GM19351 (cell line): ENCODE data around the gene FAM227B.
"Not testable (repeated sequence)": the region's sequence is repeated elsewhere in the genome, so short reads cannot be mapped to it uniquely, and the experiment has no call there.

Experiments used
- ATAC-seq: cut with Tn5 transposase; IDR thresholded peaks from one replicate; pipeline ENCODE4 v1.9.1; 2021; ENCODE audit warnings: mild to moderate bottlenecking, moderate library complexity; ENCODE audit not compliant: unreplicated experiment

The FAM227B gene

DNA sequence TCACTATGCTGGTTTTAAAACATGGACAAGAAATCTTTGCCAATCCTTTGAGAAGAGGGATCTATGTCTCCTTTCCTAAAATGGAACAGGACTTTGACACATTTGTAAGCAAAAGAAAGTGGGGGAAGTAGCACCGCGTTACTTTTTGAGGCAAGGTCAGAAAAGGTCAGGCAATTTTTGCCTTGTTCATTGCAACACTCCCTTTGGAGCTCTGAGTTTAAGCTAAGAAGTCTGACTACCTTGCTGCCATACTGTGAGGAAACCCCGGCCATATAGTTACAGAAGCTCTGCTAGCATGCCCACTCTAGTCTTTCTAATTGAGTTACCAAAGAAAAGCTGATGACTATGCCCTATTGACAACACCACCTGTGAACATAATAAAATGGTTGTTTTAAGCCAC, 1.4 kb downstream of the FAM227B start:
- no peak for ATAC-seq

GRCh38 chr15:49612240-49612639, 8.4 kb downstream of the FAM227B start:
- ATAC-seq: not testable (repeated sequence)

DNA sequence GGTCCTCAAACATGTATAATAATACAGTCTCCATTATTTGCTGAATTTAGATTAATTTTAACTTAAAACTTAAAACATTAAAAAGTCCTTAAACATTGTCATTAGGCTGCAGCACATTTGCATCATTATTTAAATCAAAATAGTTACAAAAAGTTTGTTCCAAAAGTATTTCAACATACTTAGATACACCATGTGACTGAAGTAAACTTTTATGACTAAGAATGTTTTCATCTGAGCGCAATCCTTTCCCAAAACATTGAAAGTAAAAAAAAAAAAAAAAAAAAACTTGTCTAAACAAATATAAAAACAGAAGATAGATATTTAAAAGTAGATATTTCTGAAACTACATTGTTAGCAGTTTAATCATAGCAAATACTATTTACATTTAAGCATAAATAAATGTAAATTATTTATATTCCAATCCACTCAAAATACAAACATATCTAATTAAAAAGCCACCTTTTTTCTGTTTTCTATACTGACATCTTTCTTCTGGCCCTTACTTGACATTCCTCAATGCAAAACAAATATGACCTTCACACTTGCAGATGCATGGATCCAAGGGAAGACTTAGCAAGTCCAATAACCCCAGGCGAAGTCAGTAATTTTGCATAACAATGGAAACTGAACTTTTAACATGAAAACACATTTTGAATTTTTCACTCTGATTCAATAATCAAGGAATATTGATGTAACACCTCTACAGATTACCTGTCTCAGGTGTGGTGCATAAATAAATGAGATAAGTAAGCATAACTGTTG, 10.3 kb downstream of the FAM227B start:
- ATAC-seq: no peak

- ATAC-seq: no peak
Observed at GRCh38 chr15:49606594-49606993, 14.0 kb downstream of the FAM227B start.

GRCh38 chr15:49605588-49605987, 15.0 kb downstream of the FAM227B start:
- no peak for ATAC-seq

DNA sequence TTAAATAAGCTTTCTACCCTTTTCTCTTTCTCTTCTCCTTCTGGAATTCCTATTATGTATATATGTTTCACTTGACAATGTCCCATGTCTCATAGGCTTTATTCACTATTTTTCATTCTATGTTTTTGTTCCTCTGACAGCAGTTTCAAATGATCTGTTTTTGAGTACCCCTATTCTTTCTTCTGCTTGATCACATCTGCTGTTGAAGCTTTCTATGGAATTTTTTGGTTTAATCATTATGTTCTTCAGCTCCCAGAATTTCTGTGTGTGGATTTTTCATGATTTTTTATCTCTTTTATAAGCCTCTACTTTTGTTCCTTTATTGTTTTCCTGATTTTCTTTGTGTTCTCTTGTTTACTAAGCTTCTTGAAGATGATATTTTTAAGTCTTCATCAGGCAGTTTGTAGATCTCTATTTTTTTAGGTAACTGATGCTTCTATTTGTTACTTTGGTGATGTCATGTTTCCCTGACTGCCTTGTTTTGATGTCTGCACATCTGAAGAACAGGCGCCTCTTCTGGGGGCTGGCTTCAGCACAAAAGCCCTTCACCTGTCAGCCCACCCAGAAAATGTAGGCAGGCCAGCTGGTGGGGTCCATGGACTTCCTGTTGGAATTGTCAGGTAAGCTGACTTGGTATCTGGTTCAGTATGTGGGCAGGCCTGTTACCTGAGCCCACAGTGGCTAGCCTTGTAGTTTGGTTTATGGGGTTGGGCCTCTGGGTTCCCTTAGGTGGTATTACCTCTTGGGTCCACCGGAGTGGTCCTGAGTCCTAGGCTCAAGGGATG, 15.8 kb downstream of the FAM227B start:
- no peak for ATAC-seq

DNA sequence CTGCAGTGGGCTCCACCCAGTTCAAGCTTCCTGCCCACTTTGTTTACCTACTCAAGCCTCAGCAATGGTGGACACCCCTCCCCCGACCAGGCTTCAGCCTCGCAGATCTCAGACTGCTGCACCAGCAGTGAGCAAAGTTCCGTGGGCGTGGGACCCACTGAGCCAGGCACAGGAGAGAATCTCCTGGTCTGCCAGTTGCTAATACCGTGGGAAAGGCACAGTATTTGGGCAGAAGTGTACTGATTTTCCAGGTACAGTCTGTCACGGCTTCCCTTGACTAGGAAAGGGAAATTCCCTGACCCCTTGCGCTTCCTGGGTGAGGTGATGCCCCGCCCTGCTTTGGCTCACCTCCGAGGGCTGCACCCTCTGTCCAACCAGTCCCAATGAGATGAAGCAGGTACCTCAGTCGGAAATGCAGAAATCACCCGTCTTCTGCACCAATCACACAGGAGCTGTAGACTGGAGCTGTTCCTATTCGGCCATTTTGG, 27.7 kb downstream of the FAM227B start:
- ATAC-seq: not testable (repeated sequence)

- peak; percentile 73 for ATAC-seq
Observed at GRCh38 chr15:49589030-49589429, 31.6 kb downstream of the FAM227B start.

- ATAC-seq: no peak
Observed at GRCh38 chr15:49573421-49573820, 47.2 kb downstream of the FAM227B start.

- ATAC-seq: no peak
Observed at GRCh38 chr15:49570672-49571071, 49.9 kb downstream of the FAM227B start.

DNA sequence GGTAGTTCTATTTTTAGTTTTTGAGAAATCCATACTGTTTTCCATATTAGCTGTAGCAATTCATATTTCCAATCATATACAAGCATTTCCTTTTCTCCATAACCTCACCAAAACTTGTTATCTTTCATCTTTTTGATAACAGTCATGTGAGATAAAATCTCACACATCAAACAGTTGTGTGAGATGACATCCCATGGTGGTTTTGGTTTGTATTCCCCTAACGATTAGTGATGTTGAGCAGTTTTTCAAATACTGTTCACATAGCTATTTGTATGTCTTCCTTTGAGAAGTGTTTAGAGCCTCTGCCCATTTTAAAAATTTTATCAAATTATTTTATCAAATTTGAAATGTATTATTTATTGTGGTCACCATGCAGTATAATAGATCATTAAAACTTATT, 50.4 kb downstream of the FAM227B start:
- ATAC-seq: no peak

DNA sequence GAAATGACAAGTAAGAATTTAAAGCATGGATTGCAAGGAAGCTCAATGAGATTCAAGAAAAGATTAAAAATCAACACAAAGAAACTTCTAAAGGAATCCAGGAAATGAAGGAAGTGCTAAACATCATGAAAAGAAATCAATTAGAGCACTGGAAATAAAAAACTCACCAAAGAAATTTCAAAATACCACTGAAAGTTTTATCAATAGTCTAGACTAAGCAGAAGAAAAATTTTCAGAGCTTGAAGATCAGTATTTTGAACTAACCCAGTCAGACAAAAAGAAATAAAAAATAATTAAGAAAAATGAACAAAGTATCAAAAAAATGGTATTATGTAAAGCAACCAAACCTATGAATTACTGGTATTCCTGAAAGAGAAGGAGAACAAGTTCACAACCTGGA, 60.6 kb downstream of the FAM227B start:
- ATAC-seq: no peak

DNA sequence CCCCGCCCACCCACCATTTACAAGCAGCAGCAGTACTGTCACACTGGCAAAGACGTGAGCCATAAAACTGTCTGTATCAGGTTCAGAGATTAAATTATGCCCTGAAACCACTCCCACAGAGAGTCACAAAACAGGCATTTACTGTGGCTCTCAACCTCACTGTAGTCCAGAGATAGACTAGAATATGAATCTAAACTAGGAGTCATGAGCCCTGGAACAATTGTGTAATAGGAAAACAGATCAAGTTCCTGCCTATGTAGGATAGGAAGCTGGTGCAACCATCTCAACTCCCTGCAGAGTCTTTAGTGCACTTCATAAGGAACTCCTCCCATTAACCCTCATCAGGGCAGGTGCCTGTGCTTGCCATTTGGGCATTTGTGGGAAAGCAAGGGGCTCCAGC, 61.7 kb downstream of the FAM227B start:
- ATAC-seq: no peak

DNA sequence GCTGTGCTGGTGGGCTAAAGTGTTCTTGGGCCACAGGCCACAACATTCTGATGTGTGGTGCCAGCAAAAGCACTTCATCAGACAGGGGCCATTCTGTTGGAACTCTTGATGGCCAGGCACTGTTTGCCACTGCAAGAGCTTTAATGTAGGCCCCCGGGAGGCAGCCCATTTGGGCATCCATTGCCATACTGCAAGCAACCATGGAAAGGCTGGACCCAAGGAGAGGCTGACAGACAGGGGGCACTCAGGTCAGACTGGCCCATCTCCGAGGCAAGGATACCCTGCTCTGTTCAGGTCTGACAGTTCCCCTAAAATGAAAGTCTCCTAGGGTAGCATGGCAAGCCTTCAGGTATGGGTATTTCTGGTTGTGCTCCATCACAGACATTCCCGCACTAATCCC, 64.2 kb downstream of the FAM227B start:
- no peak for ATAC-seq

GRCh38 chr15:49550342-49550741, 70.3 kb downstream of the FAM227B start:
- ATAC-seq: not testable (repeated sequence)

DNA sequence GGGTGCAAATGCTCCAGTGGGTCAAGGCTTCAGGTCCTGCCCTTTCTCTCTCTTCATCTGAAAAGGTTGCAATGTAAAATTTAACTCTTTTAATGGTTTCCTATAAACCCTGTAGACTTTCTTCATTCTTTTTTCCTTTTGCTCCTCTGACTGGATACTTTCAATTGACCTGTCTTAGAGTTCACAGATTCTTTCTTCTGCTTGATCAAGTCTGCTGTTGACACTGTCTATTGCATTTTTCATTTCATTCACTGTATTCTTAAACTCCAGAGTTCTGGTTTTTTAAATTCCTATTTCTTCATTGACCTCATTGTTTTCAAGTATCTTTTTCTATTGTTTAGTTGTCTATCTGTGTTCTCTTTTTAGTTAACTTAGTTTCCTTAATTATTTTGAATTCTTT, 82.1 kb downstream of the FAM227B start:
- ATAC-seq: no peak

DNA sequence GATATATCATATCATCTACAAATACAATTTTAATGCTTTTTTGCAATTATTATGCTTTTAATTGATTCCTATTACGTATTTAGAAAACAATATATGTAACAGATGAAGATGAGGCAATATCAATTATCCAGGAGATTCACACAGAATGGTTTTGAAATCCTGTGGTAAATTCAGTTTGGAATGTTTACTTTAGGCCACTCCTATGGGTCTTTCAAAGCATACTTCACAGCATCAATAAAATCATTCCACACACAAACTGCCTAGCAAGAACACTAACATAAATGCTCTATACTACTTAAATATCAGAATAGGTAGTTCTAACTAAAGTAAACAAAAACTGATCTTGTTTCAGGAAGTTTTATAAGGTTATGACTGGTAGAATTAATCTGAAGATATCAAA, 90.5 kb downstream of the FAM227B start:
- no peak for ATAC-seq

GRCh38 chr15:49528289-49528688, 92.3 kb downstream of the FAM227B start:
- no peak for ATAC-seq

DNA sequence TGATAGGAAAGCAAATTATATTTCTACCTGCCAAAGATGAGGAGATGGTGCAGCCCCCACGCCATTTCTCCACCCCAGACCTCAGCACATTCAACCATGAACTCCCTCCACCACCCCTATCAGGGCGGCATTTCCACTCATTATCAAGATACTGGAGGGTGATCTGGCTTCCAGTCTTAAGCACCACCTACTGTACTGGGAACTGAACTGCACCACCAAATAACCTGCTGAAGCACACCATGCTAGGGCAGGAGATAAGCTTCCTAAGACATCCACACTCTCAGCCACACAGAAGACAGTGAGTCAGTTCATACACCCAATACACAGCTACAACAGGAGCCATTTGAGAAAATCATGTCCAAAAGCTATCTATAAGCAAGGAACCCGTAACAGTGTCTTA, 98.8 kb downstream of the FAM227B start:
- no peak for ATAC-seq

DNA sequence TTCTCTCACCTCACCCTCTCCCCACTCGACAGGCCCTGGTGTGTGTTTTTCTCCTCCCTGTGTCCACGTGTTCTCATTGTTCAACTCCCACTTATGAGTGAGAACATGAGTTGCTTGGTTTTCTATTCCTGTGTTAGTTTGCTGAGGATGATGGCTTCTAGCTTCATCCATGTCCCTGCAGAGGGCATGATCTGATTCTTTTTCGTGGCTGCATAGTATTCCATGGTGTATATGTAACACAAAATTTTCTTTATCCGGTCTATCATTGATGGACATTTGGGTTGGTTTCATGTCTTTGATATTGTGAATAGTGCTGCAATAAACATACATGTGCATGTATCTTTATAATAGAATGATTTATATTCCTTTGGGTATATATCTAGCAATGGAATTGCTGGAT, 107.9 kb downstream of the FAM227B start:
- not testable (repeated sequence) for ATAC-seq

- ATAC-seq: no peak
Observed at GRCh38 chr15:49507261-49507660, 113.4 kb downstream of the FAM227B start.

DNA sequence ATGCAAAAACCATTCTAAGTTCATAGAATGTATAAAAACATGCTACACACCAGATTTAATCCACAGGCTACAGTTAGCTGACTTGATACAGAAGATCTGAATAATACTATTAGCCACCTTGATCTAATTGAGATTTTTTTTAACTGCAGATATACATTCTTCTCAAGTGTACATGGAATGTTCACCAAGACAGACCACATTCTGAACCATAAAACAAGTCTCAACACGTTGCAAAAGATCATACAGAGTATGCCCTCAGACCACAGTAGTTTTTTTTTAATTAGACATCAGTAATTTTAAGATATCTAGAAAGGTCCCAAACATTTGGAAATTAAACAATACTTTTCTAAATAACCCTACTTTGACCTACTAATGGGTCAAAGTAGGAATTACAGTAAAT, 114.3 kb downstream of the FAM227B start:
- ATAC-seq: no peak
